DLD1 (cell line): ENCODE measurements around the gene OSBPL9.

Source experiments
- in situ Hi-C: cut with HindIII; loops from 2 replicates; pipeline ENCODE4 v1.10.0; 2017; ENCODE audit warnings: low sequenced_read_pairs

Gene OSBPL9, protein sequence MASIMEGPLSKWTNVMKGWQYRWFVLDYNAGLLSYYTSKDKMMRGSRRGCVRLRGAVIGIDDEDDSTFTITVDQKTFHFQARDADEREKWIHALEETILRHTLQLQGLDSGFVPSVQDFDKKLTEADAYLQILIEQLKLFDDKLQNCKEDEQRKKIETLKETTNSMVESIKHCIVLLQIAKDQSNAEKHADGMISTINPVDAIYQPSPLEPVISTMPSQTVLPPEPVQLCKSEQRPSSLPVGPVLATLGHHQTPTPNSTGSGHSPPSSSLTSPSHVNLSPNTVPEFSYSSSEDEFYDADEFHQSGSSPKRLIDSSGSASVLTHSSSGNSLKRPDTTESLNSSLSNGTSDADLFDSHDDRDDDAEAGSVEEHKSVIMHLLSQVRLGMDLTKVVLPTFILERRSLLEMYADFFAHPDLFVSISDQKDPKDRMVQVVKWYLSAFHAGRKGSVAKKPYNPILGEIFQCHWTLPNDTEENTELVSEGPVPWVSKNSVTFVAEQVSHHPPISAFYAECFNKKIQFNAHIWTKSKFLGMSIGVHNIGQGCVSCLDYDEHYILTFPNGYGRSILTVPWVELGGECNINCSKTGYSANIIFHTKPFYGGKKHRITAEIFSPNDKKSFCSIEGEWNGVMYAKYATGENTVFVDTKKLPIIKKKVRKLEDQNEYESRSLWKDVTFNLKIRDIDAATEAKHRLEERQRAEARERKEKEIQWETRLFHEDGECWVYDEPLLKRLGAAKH

DNA sequence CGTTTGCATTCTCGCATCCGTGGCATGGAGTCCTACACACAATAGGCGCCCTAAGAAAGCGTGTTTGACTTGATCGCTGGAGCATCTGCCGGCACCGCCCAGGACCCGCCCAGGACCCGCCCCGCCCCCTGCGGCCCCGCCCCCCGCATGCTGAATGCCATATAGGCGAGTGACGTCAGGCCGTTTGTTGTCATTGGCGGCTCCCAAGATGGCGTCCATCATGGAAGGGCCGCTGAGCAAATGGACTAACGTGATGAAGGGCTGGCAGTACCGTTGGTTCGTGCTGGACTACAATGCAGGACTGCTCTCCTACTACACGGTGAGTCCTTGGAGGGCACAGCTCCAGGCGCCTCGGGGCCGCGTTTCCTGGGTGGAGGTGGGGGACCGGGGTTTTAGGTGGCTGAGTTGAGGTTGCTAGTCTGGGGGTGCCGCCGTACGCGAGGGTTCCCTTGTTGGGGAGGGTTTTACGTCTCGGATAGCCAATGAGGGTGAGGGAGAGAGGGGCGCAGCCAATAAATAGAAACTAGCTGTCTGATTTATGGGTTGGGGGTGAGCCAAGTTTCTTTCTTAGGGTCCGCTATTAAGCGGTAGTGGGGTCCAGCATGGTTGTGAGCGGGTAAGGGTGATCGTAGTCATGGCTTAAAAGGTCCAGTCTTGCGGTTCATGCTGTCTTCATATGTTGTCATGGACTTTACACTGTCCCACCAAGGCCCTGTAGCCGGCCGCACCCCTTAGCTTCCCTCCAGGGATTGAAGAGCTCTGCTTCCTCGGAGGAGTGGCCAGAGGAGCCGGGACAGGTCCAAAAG is at the start of gene OSBPL9:
OSBPL9 (plus strand) TSS at position 190 of the 806 bp plus-strand sequence; CDS start at position 209, 19 bp downstream.
- in situ Hi-C loops = no loop called here

DNA sequence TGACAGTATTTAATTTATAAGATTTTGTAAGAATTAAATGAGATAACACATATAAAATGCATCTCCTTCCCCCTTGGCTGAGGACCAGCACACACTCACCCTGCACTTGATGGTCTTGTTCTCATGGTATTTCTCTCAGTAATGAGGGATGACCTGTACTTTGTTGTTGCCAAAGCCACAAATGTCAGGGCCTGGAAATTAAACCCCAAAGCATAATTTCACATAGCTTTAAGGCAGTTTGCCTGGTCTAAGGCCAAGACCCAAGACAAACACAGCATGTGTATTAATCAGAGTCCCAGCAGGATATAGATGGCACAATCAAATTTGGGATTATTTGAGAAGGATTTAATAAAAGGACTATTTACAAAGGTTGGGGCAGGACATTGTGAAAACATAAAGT is 49.2 kb upstream of the OSBPL9 start:
- in situ Hi-C loops = no loop called here

DNA sequence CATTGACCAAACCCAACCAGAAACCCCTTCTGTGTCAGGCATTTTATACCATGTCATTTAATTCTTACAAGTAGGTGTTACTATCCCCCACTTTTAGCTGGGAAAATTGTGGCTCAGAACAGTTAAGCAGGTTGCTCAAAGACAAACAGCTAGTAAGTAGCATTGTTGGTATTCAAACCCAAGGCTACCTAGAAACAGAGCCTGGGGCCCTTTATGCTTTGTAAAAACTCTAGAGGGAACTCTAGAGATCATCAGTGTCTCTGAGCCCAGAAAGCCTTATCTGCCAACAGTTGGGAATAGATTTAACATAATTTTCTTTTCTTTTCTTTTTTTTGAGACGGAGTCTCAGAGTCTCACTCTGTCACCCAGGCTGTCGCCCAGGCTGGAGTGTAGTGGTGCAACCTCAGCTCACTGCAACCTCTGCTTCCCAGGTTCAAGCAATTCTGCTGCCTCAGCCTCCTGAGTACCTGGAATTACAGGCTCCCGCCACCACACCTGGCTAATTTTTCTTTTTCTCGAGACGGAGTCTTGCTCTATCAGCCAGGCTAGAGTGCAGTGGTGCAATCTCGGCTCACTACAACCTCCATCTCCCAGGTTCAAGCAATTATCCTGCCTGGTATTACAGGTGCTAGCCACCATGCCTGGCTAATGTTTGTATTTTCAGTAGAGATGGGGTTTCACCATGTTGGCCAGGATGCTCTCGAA is 48.5 kb upstream of the OSBPL9 start:
- in situ Hi-C loops = no loop called here

DNA sequence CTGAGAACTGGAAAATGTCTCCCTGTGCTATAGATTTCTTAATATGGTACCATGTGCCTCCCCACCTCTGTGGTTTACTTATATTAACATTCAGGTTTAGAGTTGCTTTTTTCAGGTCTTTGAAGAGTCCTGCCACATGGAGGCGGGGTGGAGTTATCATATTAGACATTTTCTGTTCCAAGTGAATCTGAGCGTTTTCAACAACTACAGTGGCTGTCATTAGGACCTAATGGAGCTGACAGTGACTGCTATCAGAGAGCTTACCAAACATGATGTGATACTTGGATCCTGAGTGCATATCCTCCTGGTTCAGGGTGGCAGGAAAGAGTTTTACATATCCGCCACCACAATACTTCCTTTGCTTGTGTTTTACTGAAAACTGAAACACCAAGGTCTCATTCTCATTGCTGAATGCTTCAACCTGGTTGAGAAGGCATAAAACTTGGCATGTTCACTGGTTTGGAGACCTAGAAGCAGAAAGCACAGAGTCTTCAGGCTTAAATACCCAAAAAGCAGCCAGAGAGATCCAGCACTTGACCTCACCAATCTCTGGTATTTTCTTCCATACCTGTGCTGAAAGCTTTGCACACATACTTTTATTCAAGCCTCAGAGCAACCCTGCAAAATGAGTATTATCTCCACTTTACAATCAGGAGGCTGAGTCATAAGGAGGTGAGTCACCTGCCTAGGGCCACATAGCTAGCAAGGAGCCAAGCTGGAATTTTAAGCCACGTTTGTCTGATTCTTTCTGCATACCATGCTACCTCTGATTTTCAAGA is 47.4 kb upstream of the OSBPL9 start:
- in situ Hi-C loops = no loop called here

DNA sequence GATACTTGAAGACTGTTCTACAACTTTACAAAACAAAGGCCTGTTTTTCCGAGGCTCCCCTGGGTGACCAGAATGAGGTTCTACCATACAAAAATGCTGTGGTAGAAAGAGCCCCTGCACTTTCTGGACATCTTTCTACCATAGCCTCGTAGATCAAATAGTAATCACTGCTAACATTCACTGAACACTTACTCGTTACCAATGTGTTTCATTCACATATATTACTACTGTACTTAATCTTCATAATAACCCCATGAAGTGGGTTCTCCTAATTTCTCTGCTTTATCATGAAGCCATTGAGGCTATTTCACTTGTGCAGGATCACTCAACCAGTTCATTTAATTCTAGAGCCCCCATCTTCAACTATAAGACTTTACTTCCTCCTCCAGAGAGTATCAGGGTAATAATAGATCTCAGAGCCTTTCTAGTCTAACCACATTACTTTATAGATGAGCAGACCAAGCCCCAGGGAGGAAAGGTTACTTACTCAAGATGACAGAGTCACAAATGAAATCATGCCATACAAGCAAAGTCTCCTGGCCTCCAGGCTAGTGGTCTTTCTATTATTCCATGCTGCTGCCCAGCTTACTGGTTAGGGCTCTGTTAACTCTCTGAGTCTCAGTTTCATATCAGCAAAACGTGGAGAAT is 46.7 kb upstream of the OSBPL9 start:
- in situ Hi-C loops = no loop called here

DNA sequence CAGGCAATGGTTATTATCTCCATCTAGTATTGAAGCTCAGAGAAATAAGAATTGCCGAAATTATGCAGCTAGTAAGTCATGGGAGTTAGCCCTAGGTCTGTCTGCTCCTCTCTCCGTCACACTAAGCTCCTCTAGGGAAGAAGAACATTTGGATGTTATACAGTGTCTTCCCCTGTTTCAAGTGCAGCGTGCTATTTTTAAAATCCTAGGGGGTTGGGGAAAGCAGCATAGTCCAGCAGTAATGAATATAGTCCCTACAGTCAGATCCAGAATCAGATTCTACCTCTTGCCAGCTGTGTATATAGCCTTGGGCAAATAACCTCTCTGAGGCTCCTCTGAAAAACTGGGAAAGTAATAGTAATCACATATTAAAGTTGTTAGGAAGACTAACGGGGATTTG is 44.5 kb upstream of the OSBPL9 start:
- in situ Hi-C loops = no loop called here

DNA sequence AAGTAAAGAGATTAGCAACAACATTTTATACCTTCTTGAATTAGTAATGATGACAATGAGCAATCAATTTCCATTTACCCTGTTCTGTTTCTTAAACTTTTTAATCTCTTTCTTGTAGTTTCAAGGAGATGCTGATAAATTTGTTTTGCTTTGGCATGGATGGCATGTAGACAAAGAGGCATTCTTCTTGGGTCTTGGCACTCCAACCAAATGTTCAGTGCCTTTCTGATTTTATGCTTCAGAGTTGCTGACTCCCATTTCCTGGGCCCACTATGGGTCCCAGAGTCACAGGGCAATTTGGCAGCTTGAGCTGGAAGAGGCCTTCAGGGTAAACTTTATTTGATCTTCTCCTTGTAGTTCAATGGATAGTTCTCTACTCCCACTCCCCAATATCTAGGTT is 42.1 kb upstream of the OSBPL9 start:
- in situ Hi-C loops = no loop called here

DNA sequence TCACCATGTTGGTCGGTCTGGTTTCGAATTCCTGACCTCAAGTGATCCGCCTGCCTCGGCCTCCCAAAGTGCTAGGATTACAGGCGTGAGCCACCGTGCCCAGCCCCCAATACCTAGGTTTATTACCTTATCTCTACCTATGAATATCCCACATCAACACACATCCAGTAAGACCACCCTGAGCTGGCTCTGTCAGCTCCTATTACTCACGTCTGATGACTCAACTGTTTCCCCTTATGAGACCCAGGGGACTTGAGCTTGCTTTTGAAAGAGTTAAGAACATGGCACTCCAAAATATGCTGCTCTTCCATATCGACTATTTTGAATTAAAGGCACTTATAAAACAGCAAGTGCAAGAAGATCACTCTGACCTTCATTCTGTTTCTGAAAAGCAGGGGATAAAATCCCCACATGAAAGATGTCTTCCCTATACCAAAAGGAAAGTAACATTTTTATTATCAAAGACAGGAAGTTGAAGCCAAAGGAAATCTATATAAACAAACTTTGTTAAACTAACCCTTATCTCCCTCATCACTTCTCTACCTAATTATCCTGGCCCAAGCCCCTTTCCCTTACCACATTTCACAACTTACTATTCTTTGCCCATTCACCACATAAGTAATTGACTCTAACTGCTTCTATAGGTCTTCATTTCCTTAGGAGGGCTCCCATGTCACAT is 41.3 kb upstream of the OSBPL9 start:
- in situ Hi-C loops = no loop called here

DNA sequence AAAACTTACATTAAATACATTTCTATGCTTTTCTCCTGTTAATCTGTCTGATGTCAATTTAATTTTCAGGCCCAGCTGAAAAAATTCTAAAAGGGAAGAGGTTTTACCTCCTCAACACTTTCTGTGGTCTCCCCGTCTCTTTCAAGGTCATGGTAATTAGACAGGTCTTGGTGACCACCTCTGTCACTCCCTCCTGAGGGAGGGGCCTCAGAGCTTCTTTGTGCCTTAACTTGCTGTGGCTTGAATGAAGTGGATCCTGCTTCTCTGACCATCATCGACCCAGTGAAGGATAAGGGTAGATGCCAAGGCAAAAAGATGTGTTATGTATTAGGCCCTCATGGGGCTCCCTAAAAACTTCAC is 40.8 kb upstream of the OSBPL9 start:
- in situ Hi-C loops = no loop called here

DNA sequence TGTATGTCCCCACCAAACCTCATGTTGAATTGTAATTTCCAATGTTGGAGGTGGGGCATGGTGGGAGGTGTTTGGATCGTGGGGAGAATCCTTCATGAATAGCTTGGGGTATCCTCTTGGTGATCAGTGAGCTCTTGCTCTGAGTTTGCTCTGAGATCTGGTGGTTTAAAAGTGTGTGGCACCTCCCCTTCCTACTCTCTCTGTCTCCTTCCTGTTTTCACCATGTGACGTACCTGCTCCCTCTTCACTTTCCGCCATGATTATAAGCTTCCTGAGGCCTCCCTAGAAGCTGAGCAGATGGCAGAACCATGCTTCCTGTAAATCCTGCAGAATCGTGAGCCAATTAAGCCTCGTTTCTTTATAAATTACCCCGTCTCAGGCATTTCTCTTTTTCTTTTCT is 40.0 kb upstream of the OSBPL9 start:
- in situ Hi-C loops = no loop called here

DNA sequence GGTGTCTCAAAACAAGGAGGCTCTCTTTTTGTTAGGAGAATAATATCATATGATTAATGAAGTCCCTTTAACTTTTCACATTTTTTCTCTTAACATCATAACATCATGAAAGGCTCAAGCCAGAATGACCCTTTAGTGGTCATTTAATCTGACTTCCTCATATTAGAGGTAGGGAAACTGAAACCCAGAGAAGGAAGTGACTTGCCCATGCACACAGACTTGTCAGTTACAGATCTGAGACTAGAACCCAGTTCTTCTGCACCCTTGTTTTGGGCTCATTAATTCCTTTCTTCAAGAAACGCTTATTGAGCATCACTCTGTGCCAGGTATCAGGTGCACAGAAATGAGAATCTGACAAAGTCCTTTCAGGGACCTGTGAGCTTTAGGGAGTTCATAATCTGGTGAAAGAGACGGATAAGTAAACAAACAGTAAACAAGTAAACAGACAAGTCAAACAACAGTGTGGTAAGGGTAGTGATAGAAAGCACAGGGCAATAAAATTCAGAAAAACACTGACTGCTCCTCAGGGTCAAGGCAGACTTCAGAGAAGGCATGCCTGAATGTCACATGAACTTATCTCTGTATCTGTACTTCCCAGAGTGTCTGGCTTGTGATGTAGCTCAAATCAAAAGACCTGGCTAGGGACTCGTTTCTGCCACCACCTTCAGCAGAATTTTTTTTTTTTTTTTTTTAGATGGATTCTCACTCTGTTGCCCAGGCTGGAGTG is 38.3 kb upstream of the OSBPL9 start:
- in situ Hi-C loops = no loop called here

DNA sequence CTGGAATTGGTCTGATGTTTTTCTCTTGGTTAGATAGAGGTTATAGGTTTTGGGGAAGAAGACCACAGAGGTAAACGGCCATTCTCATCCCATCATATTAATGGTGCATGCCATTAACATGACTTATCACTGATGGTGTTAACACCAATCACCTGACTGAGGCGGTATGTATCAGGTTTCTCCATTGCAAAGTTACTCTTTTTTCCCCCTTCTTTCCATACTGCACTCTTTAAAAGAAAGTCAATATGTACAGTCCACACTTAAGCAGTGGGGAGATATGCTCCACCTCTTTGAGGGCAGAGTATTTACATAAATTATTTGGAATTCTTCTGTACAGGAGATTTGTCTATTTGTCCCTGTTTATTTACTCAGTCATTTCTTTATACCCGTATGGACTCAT is 35.7 kb upstream of the OSBPL9 start:
- in situ Hi-C loops = no loop called here

DNA sequence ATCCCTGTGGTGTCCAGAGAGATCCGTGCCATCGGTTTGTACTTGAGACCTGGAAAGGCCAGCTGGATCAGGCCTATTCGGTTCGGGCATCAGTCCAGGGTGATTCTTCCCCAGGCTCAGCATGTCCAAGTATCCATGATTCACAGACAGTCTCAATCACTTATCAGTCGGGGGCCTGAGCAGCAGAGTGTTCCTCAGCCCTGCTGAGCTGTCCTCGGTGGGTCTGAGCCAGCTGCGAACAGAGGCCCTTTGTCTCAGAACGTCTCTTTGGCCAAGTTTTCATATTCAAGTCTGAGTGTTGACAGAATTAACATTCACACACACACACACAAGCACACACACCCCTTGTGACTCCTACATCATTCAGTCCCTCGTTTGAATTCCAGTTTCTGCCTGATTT is 33.4 kb upstream of the OSBPL9 start:
- in situ Hi-C loops = no loop called here

DNA sequence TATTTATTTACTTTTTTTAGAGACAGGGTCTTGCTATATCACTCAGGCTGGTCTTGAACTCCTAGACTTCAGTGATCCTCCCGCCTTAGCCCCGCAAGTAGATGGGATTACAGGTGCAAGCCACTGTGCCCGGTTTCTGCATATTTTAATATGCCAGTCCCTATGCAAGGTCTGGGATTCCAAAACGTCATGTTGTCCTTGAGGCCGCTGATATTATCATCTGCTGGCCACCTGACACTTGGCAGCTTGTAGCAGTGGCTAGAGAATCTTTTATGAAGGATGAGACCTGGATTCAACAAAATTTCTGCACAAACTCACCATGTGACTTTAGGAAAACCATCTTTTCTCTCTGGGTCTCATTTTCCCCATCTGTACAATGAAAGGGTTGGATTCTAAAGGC is 32.9 kb upstream of the OSBPL9 start:
- in situ Hi-C loops = no loop called here

DNA sequence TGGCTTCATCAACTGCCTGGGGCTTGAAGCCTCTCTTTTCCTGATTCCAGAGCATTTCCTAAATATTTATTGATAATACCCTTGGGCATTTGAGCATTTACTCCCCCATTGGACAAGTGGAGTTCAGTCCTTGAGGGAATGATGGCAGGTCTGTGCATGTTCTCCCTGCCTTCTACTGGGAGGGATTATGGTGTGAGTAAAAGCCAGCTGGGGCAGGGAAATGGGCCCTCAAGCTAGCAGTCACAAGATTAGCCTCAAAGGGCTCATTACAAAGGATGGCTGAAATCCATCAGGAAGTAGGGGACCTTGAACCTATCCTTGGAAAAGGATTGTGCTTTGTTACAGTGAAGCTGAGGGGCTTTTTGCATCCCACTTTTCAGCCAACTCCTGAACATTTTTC is 24.2 kb upstream of the OSBPL9 start:
- in situ Hi-C loops = no loop called here

DNA sequence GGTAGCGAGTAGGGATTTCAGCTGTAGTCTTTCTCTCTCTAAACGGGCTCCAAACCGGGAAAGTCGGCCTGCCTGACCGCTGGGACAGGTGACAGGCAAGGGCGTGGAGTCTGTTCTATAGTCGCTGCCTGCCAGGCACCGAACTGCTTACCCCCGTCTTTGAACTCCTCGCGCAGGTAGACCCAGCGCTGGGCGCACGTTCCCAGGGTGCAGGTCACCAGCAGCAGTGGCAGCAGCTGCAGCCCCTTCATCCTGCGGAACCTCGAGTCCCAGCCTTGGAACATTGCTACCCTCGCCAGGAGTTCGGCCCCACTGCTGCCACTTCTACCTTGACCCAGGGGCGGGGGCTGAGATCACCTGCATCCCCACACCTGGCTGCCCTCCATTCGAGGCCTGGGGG is 22.2 kb upstream of the OSBPL9 start:
- in situ Hi-C loops = no loop called here

DNA sequence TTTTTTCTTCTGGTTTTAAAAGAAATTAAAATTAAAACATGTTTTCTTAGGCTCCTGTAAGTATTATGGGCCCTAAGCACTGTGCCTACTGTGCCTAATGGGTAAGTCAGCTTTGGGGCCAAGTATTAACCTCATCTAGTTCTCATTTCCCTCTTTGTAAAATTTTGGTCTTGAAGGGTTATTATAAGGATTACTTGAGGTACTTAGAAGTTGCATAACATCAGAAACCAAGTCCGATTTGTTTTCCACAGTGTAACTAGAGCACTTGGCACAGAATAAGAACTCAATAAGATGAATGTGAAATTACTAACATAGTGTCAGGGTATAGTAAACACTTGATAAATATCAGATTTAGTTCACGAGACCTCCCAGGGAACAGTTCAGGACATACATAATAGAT is 16.4 kb upstream of the OSBPL9 start:
- in situ Hi-C loops = no loop called here

DNA sequence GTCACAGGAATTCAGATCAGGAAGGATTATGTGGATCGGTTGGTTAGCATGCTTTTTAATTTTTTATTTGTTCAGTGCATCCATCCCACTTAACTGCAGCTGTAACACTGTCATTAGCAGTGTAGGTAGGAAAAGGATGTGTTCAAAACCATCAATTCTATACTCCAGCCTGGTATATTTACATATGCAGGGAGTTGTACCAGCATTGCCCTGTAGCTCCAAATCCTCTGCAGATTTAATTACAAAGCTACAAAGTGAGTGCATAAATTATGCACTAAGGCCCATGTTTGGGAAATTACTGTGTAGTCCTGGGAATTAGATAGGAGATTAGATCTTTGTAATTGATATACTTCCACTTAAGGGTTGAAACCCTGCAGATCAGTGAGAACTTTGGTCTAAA is 15.9 kb upstream of the OSBPL9 start:
- in situ Hi-C loops = no loop called here
